GM13977 (cell line): Measurements from ENCODE around the gene PLXNB3.
A peak's percentile ranks its signal among the peaks of the same experiment; 100 is the strongest.

Experiments
- DNase-seq: peaks from one replicate; pipeline ENCODE4 v3.0.0; 2012; ENCODE audit warnings: low spot score
- CTCF ChIP-seq: IDR thresholded peaks from 2 replicates; pipeline ENCODE4 v1.5.1; 2012; ENCODE audit warnings: mild to moderate bottlenecking, control low read depth; ENCODE audit not compliant: insufficient read depth; ENCODE audit errors: extremely low read depth, missing control alignments
- in situ Hi-C: fragments of 300-500 bp; cut with MboI; formaldehyde crosslinking; loops from one replicate; pipeline ENCODE4 v1.12.0; 2022; ENCODE audit warnings: low sequenced_read_pairs, low pct_unique_long_range_greater_than_20kb, mixed read lengths, inconsistent platforms; ENCODE audit not compliant: unreplicated experiment

The PLXNB3 gene

GRCh38 chrX:153762626-153763173 is 1.3 kb upstream of the PLXNB3 start:
- in situ Hi-C loops: no loop called here
- TF ChIP-seq CTCF: no peak
- DNase-seq: no peak

- in situ Hi-C loops: no loop called here
- TF ChIP-seq CTCF: no peak
- DNase-seq: no peak
Observed at GRCh38 chrX:153763298-153763932, 634 bp upstream of the PLXNB3 start.

GRCh38 chrX:153764786-153765137 is 713 bp downstream of the PLXNB3 start:
- in situ Hi-C loops: no loop called here
- no peak for TF ChIP-seq CTCF
- DNase-seq: no peak

- DNase-seq: peak; percentile 28
- no peak for TF ChIP-seq CTCF
- in situ Hi-C loops: no loop called here
Observed at GRCh38 chrX:153765138-153766079, 1.4 kb downstream of the PLXNB3 start.

GRCh38 chrX:153766098-153766817 is 2.2 kb downstream of the PLXNB3 start:
- in situ Hi-C loops: no loop called here
- DNase-seq: peak; percentile 39
- TF ChIP-seq CTCF: no peak
